Measurements from ENCODE around the gene NACC2. TPM values are rescaled to one million over a fixed set of nuclear protein-coding genes. Genes with fewer than 3 reads are reported as not detected.
"Not testable (repeated sequence)": the region's sequence is repeated elsewhere in the genome, so short reads cannot be mapped to it uniquely, and the experiment has no call there.

The NACC2 gene
- total and polyA plus RNA-seq, 10 donors: 2.1 to 34.9 (median 23.7) TPM

DNA sequence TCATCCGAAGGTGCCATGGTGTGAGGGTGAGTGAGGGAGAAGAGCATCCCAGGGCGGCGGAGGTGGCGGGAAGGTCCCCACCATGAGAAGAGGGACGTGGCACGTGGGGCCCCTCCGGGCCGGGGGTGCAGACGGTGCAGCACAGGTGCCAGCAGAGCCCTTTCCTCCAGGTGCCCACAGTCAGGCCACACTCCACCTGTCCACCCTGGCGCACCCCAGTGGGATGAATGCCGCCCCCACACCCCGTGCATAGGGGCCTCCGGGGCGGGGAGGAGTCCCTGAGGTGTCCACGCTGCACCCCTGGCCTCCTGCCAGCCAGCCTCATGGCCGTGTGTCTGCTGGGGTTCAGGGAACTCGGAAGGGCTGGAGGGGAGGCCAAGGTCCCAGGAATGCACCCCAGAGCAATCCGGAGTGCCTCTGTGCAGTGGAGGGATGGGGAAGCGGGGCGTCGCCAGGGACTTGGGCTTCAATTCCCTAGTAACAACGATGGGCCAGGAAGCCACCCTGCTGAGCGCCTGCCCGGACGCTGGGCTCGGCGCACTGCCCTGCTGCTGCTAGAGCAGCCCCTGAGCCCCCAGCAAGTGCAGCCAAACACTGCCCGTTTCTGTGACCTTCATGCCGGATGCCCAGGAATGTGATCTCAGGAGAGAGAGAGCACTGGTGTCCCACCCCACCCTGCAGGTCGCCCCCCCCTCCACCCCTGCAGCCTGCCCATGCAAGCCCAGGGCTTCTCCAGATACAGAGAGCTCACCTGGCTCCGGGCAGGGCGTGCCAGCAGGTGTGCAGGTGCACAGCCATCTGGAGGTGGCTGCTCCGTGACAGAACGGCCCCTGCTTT, 8.8 kb upstream of the NACC2 start:
- intact Hi-C loops (cut with DNase I; ENCODE audit: low total_unique reads): no loop called here
- H3K36me3 ChIP-seq: no peaks in the 10 kb centered on the region
- peaks cover 36 to 62% (median 50%) of the 10 kb centered on the region in 6 donors for H3K4me1 ChIP-seq
- DNase-seq: no peak
- H3K27ac ChIP-seq: no peak overlapping the region
- no peak for TF ChIP-seq POLR2A (IDR thresholded peaks at IDR 0.05)
- TF ChIP-seq POLR2AphosphoS5 (IDR thresholded peaks at IDR 0.05): no peak
- H3K9me3 ChIP-seq: no peaks in the 10 kb centered on the region
- no peak overlapping the region for H3K4me3 ChIP-seq
- peaks cover 0 to 44% (median 0%) of the 10 kb centered on the region in 7 donors for H3K27me3 ChIP-seq (replicated peaks in 1 of 7)
- WGBS, 5 donors: 62 to 81% (median 72%) methylated on average over 29 to 34 of the region's 34 CpGs

GRCh38 chr9:136101615-136102074, 6.6 kb upstream of the NACC2 start:
- intact Hi-C loops (cut with DNase I; ENCODE audit: low total_unique reads); H3K36me3 ChIP-seq; H3K4me3 ChIP-seq; H3K27ac ChIP-seq; DNase-seq; H3K9me3 ChIP-seq: not testable (repeated sequence)
- peaks cover 0 to 56% (median 0%) of the 10 kb centered on the region in 7 donors for H3K27me3 ChIP-seq (replicated peaks in 1 of 7)
- H3K4me1 ChIP-seq: peaks cover 18 to 49% (median 34%) of the 10 kb centered on the region in 6 donors
- WGBS, 5 donors: 88 to 97% (median 94%) methylated on average over 6 to 13 of the region's 27 CpGs

DNA sequence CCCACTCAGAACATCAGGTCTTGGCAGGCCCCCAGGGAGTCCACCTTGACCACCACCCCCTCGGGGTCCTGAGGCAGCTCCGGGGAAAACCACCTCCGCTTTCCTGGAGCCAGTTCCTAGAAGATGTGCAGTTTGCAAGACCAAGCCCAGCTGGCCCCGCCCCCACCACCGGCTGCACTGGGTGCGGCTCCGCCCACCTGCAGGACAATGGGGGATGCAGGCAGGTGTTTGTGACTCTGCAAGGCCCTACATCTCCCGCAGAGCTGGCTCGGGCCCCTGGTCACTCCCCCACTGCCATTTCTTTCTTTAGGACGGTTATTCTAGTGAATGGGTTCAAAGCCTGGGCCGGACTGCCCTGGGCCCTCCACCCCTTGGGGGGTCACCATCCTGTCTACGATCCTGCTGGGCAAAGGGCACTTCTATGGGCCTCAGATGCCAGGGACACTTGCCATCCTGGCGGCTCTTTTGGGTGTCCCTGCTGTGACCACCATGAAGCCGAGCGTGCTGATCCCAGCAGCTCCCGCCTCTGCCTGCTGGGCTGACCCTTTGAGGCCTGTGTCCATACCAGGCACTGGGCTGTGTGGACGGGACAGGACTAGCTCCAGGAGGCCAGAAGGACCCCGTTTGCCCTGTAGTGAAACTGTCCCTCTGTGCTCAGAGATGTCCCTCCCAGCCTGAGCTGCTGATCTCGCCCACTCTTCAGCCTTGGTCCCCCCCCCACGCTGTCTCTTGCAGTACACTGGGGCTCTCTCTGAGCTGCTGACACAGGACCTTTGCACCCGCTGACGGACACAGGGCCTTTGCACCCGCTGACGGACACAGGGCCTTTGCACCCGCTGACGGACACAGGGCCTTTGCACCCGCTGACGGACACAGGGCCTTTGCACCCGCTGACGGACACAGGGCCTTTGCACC, 5.9 kb upstream of the NACC2 start:
- intact Hi-C loops (cut with DNase I; ENCODE audit: low total_unique reads): no loop called here
- Histone ChIP-seq H3K9me3 (no peaks in the 10 kb centered on the region), H3K27ac (no peak overlapping the region), H3K4me1 (peaks cover 13 to 49% (median 32%) of the 10 kb centered on the region in 6 donors), H3K36me3 (no peaks in the 10 kb centered on the region), H3K4me3 (no peak overlapping the region), H3K27me3 (replicated peaks in 1 of 7) (peaks cover 0 to 58% (median 0%) of the 10 kb centered on the region in 7 donors)
- DNase-seq: no peak
- TF ChIP-seq POLR2A (IDR thresholded peaks at IDR 0.05) (no peak), CTCF (IDR thresholded peaks at IDR 0.05 in 8 of 11, conservative IDR thresholded peaks at IDR 0.05 in 3 of 11) (no peak), POLR2AphosphoS5 (IDR thresholded peaks at IDR 0.05) (no peak)
- 73 to 82% (median 80%) methylated on average over 15 to 27 of the region's 30 CpGs for WGBS, 5 donors

DNA sequence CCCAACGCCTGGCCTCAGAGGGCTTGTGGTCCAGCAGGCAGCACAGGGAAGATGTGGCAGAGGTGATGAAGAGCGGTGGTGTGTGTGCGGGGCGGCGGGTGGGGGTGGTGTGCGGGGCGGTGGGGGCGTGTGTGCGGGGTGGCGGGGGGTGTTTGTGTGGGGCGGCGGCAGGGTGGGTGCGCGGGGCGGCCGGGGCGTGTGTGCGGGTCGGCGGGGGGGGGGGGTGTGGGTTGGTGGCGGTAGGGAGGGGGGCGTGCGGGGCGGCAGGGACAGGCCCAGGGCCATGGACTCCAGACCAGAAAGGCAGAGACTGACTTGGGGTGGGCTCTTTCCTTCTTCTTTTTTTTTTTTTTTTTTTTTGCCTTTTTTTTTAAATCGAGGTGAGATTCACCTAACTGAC, 4.5 kb upstream of the NACC2 start:
- Histone ChIP-seq H3K36me3 (no peaks in the 10 kb centered on the region), H3K27ac (no peak overlapping the region), H3K4me1 (peaks cover 4 to 41% (median 28%) of the 10 kb centered on the region in 6 donors), H3K27me3 (replicated peaks in 1 of 7) (peaks cover 0 to 57% (median 0%) of the 10 kb centered on the region in 7 donors), H3K9me3 (no peaks in the 10 kb centered on the region), H3K4me3 (no peak overlapping the region)
- no peak for DNase-seq
- 75 to 80% (median 79%) methylated on average over 14 to 25 of the region's 25 CpGs for WGBS, 5 donors
- intact Hi-C loops (cut with DNase I; ENCODE audit: low total_unique reads): no loop called here
- TF ChIP-seq POLR2A (IDR thresholded peaks at IDR 0.05): no peak
- no peak for TF ChIP-seq CTCF (IDR thresholded peaks at IDR 0.05 in 8 of 11, conservative IDR thresholded peaks at IDR 0.05 in 3 of 11)
- no peak for TF ChIP-seq POLR2AphosphoS5 (IDR thresholded peaks at IDR 0.05)
